CD1c-positive myeloid dendritic cell (primary cell): ENCODE measurements around the gene MPZL3.

Experiments
- DNase-seq: peaks from one replicate; pipeline ENCODE4 v3.0.0-alpha.2; 2016; ENCODE audit errors: extremely low spot score

The MPZL3 gene

DNA sequence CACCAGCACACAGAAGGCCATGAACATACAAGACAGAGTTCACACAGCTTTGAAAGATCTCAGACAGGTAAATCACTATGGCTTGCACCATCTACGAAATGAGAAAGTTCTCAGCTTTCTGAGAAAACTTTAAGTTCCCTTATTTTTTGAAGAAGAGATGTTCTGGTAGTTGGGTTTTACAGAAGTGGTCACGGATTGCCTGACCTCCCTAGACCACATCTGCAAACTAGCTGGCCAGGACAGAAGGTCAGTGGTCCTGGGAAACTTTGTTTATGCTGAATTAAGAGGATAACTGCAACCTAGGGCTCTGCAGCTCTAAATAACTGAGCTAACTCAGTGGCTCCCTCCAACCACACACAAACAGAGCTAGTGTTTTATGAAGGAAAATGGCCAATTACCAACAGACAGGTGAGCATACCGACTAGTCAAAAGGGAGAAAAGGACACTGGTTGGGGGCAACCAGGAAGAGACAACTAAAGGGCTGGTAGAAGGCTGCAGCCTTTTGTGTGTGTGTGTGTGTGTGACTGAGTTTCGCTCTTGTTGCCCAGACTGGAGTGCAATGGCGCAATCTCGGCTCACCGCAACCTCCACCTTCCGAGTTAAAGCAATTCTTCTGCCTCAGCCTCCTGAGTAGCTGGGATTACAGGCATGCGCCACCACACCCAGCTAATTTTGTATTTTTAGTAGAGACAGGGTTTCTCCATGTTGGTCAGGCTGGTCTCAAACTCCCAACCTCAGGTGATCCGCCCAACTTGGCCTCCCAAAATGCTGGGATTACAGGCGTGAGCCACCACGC lies 67.2 kb downstream of the MPZL3 start:
- peak; percentile 83 for DNase-seq

DNA sequence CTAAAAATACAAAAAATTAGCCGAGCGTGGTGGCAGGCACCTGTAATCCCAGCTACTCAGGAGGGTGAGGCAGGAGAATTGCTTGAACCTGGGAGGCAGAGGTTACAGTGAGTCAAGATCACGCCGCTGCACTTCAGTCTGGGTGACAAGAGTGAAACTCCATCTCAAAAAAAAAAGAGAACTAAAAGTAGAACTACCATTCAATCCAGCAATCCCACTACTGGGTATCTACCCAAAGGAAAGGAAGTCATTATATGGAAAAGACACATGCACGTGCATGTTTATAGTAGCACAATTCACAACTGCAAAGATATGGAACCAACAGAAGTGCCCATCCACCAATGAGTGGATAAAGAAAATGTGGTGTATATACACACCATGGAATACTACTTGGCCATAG lies 68.5 kb downstream of the MPZL3 start:
- peak; percentile 80 for DNase-seq

DNA sequence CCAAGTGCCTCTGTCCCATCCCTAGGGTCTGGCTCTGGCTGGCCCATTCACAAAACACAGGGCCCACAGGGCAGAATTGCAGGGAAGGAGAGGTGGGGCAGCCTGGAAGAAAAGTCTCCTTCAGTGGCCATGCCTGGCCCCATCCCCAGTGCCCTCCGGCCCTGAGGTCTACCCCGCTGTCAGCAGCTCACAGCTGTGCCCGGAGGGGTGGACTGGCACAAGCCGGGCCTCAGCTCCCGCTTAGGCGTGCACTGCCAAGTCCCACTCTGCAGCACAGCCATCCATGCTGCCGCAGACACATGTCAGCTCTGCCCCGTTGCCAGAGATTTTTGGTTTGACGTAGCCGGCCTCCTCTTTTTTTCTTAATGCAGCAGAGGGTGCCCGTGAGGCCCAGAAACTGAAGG lies 71.9 kb downstream of the MPZL3 start:
- DNase-seq, result peak; percentile 19

DNA sequence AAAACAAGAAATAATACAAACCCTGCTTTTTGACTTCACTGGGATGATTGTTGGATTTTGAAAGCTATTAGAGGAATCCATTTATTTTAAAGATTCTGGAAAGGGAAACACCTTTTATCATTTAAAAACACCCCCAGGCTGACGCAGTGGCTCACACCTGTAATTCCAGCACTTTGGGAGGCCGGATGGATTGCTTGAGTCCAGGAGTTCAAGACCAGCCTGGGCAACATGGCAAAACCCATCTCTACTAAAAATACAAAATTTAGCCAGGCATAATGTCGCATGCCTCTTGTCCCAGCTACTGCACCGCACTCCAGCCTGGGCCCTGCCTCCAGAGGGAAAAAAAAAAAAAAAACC lies 75.4 kb downstream of the MPZL3 start:
- DNase-seq, result no peak
